Activated CD4-positive, alpha-beta T cell treated with anti-CD3 and anti-CD28 coated beads, Interleukin-2, amount 50 U/mL, for 16 hours (primary cell): ENCODE results near the gene ZNF81.
A peak's percentile ranks its signal among the peaks of the same experiment; 100 is the strongest.
"Not testable (repeated sequence)": the region's sequence is repeated elsewhere in the genome, so short reads cannot be mapped to it uniquely, and the experiment has no call there.

Source experiments
- DNase-seq: peaks from one replicate; pipeline ENCODE4 v3.0.0-alpha.2; 2020

ZNF81 gene

GRCh38 chrX:47936940-47937317, 100.2 kb downstream of the ZNF81 start:
- no peak for DNase-seq

DNA sequence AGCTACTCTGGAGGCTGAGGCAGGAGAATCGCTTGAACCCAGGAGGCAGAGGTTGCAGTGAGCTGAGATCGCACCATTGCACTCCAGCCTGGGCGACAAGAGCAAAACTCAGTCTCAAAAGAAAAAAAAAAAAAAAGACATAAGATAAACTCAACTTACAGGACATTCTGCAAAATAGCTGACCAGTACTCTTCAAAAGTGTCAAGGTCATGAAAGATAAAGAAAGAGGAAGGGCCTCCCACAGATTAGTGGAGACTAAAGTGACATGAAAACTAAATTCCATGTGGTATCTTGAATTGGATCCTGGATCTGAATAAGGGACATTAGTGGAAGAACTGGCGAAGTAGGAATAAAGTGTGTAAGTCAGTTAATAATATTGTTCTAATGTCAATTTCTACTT, 103.7 kb downstream of the ZNF81 start:
- no peak for DNase-seq

GRCh38 chrX:47941423-47941822, 104.7 kb downstream of the ZNF81 start:
- no peak for DNase-seq

GRCh38 chrX:47955295-47955694, 118.6 kb downstream of the ZNF81 start:
- not testable (repeated sequence) for DNase-seq

GRCh38 chrX:47956016-47956415, 119.3 kb downstream of the ZNF81 start:
- DNase-seq, result no peak

GRCh38 chrX:47958206-47958605, 121.5 kb downstream of the ZNF81 start:
- not testable (repeated sequence) for DNase-seq

- DNase-seq, result peak; percentile 3
Observed at GRCh38 chrX:47958761-47959342, 122.2 kb downstream of the ZNF81 start.

DNA sequence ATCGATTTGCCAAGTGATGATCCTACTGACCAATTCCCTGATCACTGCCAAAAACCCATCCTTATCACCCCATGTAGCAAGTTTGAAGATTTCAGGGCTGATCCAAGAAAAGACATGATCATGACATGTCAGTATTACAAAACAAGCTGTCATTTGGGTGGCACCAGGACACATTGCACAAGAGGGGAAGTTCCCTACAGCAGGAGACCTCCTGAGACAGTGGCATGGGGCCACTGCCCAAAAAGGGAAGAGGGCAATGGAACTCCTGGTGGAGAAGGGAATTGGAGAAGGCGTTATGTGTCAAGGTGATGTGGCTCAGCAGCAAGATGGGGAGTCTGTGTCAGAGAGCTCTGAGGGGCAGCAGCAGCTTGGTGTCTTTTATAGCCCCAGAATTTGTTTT, 123.7 kb downstream of the ZNF81 start:
- no peak for DNase-seq

DNA sequence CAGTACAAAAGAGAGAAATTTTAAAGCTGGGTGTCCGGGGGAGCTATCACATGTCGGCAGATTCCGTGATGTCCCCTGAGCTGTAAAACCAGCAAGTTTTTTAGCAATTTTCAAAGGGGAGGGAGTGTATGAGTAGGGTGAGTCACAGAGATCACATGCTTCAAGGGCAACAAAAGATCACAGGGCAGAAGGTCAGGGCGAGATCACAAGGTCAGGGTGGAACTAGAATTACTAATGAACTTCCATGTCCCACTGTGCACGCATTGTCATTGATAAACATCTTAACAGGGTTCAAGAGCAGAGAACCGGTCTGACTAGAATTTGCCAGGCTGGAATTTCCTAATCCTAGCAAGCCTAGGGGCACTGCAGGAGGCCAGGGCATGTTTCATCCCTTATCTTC, 125.1 kb downstream of the ZNF81 start:
- not testable (repeated sequence) for DNase-seq

DNA sequence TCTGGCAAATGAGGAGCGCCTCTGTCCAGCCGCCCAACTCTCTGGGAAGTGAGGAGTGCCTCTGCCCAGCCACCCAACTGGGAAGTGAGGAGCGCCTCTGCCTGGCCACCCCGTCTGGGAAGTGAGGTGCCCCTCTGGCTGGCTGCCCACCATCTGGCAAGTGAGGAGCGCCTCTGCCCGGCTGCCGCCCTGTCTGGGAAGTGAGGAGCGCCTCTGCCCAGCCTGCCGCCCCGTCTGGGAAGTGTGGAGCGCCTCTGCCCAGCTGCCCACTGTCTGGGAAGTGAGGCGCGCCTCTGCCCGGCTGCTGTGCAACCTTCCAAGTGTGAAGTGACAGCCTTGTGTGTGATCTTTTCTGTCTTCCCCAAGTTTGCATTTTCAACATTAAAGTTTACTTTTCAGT, 128.8 kb downstream of the ZNF81 start:
- not testable (repeated sequence) for DNase-seq
